GM18519 (cell line): Measurements from ENCODE around the gene VPS8.

Source experiments
- ATAC-seq: cut with Tn5 transposase; IDR thresholded peaks from one replicate; pipeline ENCODE4 v1.9.1; 2021; ENCODE audit warnings: mild to moderate bottlenecking, moderate library complexity; ENCODE audit not compliant: unreplicated experiment, low FRiP score

The VPS8 gene

DNA sequence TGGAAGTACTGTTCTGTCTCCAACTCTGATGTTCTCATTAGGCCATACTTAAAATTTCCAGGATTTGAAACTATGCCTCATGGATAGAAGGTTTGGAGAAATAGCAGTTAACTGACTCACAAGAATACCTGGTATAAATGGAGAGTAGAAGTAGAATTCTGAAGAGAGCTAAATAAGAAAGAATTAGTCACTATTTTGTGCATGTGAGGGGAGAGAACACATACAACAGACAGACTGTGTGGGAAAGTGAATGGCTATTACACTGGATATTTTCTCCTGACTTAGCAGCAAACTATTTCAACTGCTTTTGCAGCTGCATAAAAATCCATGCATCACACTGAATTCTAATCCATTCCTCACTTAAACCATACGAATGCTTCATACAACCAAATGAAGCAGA lies 269.6 kb downstream of the VPS8 start:
- ATAC-seq, result no peak

- ATAC-seq, result no peak
These were observed 270.2 kb downstream of the VPS8 start for GRCh38 chr3:185082149-185082548.

- no peak for ATAC-seq
These were observed 270.9 kb downstream of the VPS8 start for GRCh38 chr3:185082829-185083228.

GRCh38 chr3:185084402-185084801 lies 272.4 kb downstream of the VPS8 start:
- ATAC-seq, result no peak

DNA sequence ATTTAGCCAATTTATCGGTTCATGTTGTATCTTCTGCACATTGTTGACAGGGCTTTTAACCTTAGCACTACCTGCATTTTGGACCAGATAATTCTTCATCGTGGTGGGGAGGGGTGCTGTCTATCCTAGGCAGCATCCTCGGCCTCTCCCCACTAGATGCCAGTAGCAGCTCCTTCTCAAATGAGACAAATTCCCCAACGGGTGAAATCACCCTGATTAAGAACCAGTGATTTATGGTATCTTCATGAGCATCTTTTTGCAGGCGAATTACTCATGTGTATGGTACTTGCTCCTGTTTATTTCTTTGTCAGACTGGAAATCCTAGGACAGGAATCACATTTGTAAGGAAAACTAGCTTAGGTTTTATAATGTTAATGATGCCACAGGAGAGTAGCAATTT lies 272.9 kb downstream of the VPS8 start:
- no peak for ATAC-seq

GRCh38 chr3:185087419-185087818 lies 275.5 kb downstream of the VPS8 start:
- no peak for ATAC-seq

DNA sequence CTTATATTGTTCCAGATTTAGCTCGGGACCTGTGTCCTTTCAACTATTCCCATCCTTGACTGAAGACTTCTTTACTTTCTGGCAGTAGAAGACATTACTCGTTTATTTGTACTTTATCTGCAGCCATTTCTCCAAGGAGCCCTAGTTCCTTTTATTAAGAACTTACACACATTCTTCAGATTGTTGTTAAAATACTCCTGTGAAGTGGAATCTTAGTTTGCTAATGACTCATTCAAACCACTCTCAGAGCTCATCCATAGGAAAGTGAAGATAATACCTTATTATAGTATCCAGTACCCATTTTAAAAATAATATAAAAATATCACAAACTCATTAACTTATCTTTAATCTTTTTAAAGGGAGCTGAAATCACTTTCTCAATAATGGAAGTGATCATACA lies 277.4 kb downstream of the VPS8 start:
- ATAC-seq, result no peak

GRCh38 chr3:185089751-185090150 lies 277.8 kb downstream of the VPS8 start:
- ATAC-seq, result no peak

DNA sequence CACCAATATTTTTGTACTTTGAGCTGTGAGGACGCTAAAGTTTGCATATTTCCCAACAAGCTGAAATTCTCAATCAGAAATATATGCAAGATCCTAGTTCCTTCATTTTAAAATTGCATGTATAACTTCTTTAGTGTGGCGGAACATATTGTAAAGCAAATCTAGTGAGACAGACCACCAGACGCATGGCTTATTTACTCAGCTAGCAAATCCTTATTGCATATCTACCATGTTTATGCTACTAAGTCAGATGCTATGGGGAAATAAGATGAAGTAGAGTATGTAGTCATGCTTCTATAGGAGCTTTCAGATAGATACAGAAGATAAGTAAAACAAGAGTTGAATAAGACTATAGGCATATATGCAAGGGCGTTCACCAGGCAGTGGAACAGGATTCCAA lies 278.8 kb downstream of the VPS8 start:
- ATAC-seq, result no peak

GRCh38 chr3:185093116-185093515 lies 281.1 kb downstream of the VPS8 start:
- ATAC-seq, result no peak

GRCh38 chr3:185094697-185095096 lies 282.7 kb downstream of the VPS8 start:
- ATAC-seq, result no peak
